ENCODE results near the gene CD1D.
"Not testable (repeated sequence)": the region's sequence is repeated elsewhere in the genome, so short reads cannot be mapped to it uniquely, and the experiment has no call there.

Gene CD1D

DNA sequence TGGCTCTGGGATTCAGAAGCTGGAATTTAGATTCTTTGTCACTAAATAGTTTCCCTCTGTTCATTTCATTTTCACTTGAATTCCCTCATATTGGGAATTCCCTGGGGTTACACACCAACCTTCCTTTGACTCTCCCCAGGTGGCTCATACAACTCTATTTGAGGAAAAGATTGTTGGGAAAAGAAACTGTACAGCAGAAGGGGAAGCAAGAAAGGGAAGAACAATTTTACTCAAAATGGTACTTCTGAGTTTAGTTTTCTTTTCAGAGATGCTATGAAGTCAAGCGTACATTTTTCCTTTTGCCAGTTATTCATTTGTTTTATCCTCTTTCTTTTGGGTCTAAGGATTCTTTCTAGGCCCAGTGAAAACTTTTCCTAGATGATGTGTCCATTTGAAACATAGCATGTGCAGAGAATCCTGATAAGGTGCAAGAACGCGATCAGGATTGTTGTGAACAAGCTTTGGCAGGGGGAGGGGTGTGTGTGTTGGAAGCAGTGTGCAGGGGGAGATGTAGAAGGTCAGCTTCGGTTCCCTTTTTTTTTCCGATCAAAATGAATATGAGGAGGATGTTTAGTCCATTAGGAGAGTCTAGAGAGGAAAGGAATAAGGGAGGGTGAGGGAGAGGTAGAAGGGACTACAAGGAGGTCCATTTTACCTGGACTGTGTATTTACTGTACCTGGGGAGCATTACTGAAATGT lies 26.8 kb upstream of the CD1D start:
- no peaks in the 10 kb centered on the region for H3K9me3 ChIP-seq
- H3K4me3 ChIP-seq = no peak overlapping the region
- H3K27me3 ChIP-seq (ENCODE audit: low read depth) = peaks cover 26% of the 10 kb centered on the region
- H3K36me3 ChIP-seq (replicated peaks) = no peaks in the 10 kb centered on the region
- no peaks in the 10 kb centered on the region for H3K4me1 ChIP-seq
- in situ Hi-C loops (cut with MboI; ENCODE audit: low sequenced_read_pairs) = no loop called here
- no peak for DNase-seq (ENCODE audit: low spot score in 2 of 2)

DNA sequence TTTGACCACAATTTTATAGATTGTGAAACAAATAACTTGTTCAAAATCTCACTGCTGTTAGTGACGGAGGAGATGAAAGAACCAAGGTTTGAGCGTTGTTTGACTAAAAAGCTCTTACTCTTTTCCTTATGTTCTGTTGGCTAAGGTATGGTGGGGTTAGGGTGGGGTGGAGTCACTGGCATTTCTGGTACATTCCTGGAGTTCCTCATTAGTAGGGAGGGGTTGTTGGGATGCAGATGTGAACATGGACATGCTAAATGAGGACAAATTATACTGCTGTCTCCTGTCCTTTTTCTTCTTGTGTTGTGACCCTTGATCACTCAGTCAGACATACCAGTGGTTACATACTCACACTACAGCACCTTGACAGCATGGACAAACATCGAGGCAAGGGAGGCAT lies 26.2 kb upstream of the CD1D start:
- H3K36me3 ChIP-seq (replicated peaks) = no peaks in the 10 kb centered on the region
- in situ Hi-C loops (cut with MboI; ENCODE audit: low sequenced_read_pairs) = no loop called here
- H3K4me1 ChIP-seq = no peaks in the 10 kb centered on the region
- H3K4me3 ChIP-seq = no peak overlapping the region
- H3K9me3 ChIP-seq = no peaks in the 10 kb centered on the region
- no peak for DNase-seq (ENCODE audit: low spot score in 2 of 2)
- H3K27me3 ChIP-seq (ENCODE audit: low read depth) = peaks cover 26% of the 10 kb centered on the region

DNA sequence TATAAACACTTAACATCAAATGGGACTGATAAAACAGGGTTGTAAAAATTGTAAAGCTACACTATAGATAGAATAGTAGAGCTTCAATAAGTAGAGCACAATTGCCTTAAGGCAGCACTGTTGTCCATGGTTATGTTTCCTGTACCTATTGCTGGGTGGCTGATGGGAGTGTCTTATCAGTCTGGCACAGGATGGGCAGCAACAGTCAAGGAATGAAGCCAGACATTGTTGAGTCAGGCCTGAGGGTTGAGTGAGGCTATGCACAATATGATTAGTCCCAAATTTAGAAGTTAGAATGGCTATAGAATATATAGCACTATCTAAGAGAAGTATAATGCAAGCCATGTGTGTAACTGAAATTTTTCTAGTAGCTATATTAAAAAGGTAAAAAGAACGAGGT lies 25.0 kb upstream of the CD1D start:
- in situ Hi-C loops (cut with MboI; ENCODE audit: low sequenced_read_pairs) = no loop called here
- no peaks in the 10 kb centered on the region for H3K9me3 ChIP-seq
- H3K36me3 ChIP-seq (replicated peaks) = no peaks in the 10 kb centered on the region
- H3K4me3 ChIP-seq = no peak overlapping the region
- H3K4me1 ChIP-seq = no peaks in the 10 kb centered on the region
- no peak for DNase-seq (ENCODE audit: low spot score in 2 of 2)
- peaks cover 35% of the 10 kb centered on the region for H3K27me3 ChIP-seq (ENCODE audit: low read depth)

DNA sequence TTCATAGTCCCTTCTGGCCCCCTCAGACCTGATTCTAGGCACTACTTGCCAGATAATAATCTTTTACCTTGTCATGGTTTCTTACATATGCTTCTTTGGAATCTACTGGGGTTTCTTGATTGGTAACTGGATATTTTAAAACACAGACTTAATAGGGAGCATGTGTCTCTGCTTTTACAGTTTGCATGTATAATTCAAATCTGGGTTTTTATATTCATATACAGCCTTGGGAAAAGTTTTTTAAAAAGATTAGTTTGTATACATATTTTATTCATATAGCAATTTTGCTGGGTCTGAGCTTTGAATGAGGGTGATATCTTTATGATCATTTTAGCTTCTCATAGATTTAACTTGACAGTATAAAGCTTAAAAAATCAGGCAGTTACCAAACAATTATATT lies 21.1 kb upstream of the CD1D start:
- Histone ChIP-seq H3K4me1 (no peaks in the 10 kb centered on the region), H3K27me3 (ENCODE audit: low read depth) (peaks cover 12% of the 10 kb centered on the region), H3K4me3 (no peak overlapping the region), H3K36me3 (replicated peaks) (no peaks in the 10 kb centered on the region), H3K9me3 (no peaks in the 10 kb centered on the region)
- DNase-seq (ENCODE audit: low spot score in 2 of 2) = no peak
- in situ Hi-C loops (cut with MboI; ENCODE audit: low sequenced_read_pairs) = no loop called here

DNA sequence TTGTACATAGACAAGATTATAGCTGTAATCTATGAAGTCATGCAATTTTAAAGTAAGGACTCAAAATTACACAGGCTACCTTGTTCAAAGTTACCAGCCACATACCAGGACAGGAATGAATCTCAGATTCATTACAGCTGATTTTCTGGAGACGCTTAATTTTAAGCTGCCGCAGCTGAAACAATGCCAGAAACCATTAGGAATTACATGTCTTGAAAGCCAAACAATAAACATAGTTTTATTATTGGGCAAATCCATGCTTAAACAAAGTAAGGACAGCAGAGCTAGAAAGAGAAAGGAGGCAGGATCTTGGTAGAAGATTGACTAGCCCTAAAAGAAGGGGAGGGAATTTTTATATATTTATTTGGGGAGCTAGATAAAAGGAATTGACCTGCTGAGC lies 19.2 kb upstream of the CD1D start:
- H3K9me3 ChIP-seq = no peaks in the 10 kb centered on the region
- H3K4me1 ChIP-seq = no peaks in the 10 kb centered on the region
- no peaks in the 10 kb centered on the region for H3K36me3 ChIP-seq (replicated peaks)
- H3K4me3 ChIP-seq = no peak overlapping the region
- in situ Hi-C loops (cut with MboI; ENCODE audit: low sequenced_read_pairs) = no loop called here
- peaks cover 9% of the 10 kb centered on the region for H3K27me3 ChIP-seq (ENCODE audit: low read depth)
- no peak for DNase-seq (ENCODE audit: low spot score in 2 of 2)

DNA sequence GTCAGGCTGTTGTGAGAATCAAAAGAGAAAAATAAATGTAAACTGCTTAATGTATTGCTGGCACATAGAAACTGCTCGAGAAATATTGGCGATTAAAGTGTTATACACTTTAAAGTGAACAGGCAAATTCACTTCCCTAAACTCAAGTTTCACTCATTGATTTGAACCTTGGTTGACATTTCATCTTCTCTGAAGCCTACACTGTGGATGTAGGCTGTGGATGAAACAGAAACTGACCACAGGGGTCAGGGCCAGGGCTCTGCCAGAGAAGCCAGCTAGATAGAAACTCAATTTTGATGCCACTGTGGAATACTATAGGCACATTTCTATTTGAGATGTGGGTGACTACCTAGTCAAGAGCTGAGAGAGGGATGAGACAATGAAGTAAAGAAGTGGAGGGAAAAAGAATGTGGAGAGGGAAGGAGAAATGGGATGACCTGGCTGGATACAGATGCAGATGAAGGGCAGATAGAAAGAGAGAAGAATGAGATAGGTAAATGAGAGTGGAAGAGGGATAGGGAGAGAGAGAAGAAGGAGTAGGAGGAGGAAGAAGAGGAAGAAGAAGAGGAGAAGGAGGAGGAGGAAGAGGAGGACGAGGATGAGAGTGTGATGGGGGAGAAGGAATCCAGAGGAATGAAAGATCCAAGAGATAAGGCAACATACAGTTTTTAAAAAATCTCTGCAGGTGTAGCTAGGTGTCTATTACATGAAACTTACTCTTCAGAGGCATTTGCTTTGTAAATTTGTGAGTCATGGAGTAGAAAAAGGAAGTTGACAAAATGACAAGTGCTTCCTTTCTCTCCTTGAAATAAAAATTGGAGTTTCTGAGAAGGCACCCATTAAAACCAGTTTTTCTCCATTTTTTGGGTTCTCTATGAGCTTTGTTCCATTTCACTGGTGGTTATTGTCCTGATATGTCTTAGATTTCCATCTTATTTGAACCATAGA lies 17.4 kb upstream of the CD1D start:
- no peaks in the 10 kb centered on the region for H3K36me3 ChIP-seq (replicated peaks)
- peaks cover 9% of the 10 kb centered on the region for H3K27me3 ChIP-seq (ENCODE audit: low read depth)
- no peak overlapping the region for H3K4me3 ChIP-seq
- no peaks in the 10 kb centered on the region for H3K4me1 ChIP-seq
- in situ Hi-C loops (cut with MboI; ENCODE audit: low sequenced_read_pairs) = no loop called here
- no peak for DNase-seq (ENCODE audit: low spot score in 2 of 2)
- no peaks in the 10 kb centered on the region for H3K9me3 ChIP-seq

DNA sequence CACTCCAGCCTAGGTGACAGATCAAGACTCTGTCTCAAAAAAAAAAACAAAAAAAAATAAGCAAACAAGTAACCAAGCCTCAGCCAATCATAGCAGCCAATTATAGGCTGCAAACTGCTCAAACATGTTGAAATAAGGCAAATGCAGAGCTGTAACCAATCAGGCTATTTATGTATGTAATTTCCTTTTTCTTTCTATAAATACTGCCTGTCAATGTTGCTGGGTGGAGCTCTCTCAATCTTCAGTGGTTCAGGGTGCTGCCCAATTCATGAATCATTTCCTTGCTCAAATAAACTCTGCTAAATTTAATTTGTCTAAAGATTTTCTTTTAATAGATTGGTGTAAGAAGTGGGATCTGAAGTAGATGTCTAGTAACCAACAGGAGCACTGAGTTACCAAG lies 11.6 kb upstream of the CD1D start:
- H3K4me3 ChIP-seq = no peak overlapping the region
- H3K27me3 ChIP-seq (ENCODE audit: low read depth) = peaks cover 14% of the 10 kb centered on the region; the same call in 1 of the 2 replicates
- H3K4me1 ChIP-seq = no peaks in the 10 kb centered on the region
- H3K36me3 ChIP-seq (replicated peaks) = no peaks in the 10 kb centered on the region
- no peaks in the 10 kb centered on the region for H3K9me3 ChIP-seq
- in situ Hi-C loops (cut with MboI; ENCODE audit: low sequenced_read_pairs) = no loop called here
- DNase-seq (ENCODE audit: low spot score in 2 of 2) = no peak

DNA sequence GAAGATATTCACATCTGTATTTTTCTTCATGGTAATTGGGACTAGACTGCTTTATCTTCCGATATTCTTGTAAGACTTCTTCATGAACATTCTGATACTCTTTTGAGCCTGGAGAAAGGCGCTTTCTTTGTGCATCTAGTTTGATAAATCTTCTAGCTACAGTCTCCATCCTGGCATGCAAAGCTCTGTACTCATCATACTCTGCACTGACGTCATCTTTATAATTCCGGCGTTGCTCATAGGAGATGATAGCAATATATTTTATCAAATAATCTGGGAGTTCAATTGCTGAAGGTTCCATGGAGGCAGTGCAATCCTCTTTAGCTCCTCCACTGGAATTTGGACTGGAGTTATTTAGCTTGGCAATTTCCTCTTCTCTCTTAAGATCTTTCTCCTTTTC lies 4.8 kb upstream of the CD1D start:
- H3K9me3 ChIP-seq; H3K4me3 ChIP-seq; DNase-seq (ENCODE audit: low spot score in 2 of 2); in situ Hi-C loops (cut with MboI; ENCODE audit: low sequenced_read_pairs); H3K4me1 ChIP-seq; H3K36me3 ChIP-seq (replicated peaks): not testable (repeated sequence)
- H3K27me3 ChIP-seq (ENCODE audit: low read depth) = peaks cover 42% of the 10 kb centered on the region

DNA sequence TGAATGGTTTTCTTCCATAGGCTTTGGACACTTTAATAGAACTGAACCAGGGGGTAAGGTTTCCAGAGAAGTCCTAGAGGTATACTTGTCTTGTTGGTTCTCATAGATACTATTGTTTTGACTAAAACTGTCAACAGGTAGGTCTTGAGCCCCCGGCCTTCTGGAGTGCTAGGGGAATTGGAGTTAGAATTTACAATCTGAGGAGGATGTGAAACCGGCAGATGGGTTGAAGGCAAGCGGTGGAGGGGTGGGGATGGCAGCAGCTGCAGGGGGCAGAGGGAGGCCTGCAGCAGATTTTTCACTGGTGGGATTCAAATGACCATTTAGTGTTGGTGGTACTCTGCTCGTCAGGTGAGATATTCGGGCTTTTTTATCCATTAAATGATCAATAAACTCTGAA lies 4.3 kb upstream of the CD1D start:
- no peak for DNase-seq (ENCODE audit: low spot score in 2 of 2)
- no peaks in the 10 kb centered on the region for H3K9me3 ChIP-seq
- H3K4me1 ChIP-seq = no peaks in the 10 kb centered on the region
- H3K4me3 ChIP-seq = no peak overlapping the region
- peaks cover 44% of the 10 kb centered on the region for H3K27me3 ChIP-seq (ENCODE audit: low read depth)
- in situ Hi-C loops (cut with MboI; ENCODE audit: low sequenced_read_pairs) = no loop called here
- H3K36me3 ChIP-seq (replicated peaks) = no peaks in the 10 kb centered on the region

DNA sequence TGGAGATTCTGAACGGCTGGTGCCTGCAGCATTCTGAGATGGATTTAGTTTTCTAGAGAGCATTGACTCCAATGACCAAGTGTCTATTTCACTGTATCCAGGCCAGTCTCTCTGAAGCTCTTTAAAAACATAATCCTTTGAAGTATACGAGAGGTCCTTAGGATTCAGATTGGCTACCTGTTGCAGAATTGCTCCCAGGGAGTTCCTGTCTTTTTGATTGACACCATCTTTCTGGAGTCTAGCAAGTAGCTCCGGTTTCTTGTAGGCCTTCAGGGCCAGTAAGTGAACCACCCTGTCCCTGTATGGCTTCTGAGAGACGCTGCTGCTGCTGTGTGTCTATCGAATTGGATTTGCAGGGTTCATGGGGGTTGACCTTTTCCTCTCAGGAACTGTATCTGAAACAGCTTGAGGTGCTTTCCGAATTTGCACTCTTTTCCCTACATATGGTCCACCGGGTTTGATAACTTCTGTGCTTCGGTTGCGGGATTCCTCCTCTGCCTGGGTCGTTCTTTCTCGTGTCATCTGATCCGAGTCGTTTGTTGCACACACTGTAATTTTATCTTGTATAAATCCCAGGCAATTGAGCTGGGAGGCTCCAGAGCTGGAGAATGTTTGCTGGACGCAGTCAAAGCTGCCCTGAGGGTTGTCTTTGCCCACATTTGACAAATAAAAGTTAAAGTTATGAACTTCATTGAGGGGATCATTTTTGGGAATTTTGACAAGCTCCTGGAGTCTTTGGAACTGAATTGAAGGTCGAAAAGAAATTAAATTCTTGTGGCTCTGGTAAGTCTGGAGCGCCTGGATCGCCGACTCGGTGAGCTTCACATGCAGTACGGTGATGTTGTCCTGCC lies 3.6 kb upstream of the CD1D start:
- in situ Hi-C loops (cut with MboI; ENCODE audit: low sequenced_read_pairs); H3K4me3 ChIP-seq; H3K9me3 ChIP-seq; H3K4me1 ChIP-seq; DNase-seq (ENCODE audit: low spot score in 2 of 2); H3K36me3 ChIP-seq (replicated peaks): not testable (repeated sequence)
- H3K27me3 ChIP-seq (ENCODE audit: low read depth) = peaks cover 48% of the 10 kb centered on the region

DNA sequence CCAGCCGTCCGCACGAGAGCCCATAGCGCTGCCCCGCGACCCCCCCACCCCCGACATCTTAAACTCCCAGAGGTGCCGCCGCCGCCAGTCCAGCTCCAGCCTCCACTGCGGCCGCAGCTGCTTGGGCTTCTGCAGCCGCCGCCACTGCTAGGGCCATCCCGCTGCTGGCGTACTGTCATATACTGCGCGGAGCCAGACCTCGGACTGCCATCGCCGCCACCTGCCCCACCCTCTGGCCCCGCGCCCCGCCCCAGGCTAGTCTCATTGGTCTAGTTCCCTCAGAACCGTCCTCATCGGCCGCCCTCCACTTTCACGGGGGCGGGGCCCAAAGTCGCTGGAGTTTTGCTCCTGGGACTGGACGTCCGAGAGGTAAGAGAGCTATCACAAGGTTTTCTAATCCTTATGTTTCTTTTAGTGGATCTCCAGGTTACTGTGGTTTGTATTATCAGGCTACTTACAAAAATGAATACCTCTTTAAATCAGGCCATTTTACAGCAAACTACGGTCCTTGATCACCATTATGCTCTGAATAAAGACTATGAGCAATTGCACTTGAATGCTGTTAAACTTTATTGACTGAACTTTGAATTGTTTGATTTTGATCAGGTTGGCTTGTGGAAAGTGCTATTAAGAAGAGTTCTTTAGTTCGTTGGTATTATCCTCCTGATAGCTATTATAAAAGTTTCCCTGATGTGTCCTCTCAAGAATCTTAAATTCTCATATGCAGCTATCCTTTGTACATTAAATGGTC lies 2.8 kb upstream of the CD1D start:
- Histone ChIP-seq H3K4me3 (no peak overlapping the region), H3K4me1 (no peaks in the 10 kb centered on the region), H3K9me3 (no peaks in the 10 kb centered on the region), H3K27me3 (ENCODE audit: low read depth) (peaks cover 51% of the 10 kb centered on the region), H3K36me3 (replicated peaks) (no peaks in the 10 kb centered on the region)
- DNase-seq (ENCODE audit: low spot score in 2 of 2) = no peak
- in situ Hi-C loops (cut with MboI; ENCODE audit: low sequenced_read_pairs) = no loop called here

DNA sequence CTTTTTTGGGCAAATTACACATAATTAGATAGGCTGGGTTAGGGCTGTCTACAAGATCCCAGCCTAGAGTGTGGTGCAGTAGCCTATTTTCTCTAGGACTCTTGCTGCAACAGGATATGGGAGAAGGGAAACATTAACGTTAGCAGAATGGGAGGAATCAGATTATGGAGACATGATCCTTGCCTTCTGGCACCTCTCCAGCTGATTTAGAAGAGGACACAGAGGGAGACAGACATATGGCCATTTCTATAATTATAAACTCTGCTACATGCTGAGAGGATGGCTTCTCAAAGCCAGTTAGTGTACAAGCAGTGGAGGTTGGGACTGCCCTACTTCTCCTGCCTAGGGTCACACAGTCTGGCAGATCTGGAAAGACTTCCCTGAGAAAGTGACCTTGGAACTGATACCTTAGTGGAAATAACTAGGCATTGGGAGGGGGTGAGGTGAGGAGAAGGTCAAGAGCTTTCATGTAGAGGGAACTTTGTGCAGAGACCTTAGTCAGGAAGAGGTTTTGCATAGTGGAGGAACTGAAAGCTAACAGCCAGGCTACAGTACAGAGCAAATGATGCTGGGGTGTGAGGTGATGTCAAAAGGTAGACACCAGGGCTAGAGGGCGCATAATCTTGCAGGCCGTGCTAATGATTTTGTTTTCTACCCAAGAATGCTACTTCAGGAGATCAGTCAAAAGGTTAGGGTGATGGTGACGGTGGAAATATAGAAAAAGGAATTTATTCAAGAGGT lies 1.2 kb upstream of the CD1D start:
- H3K27me3 ChIP-seq (ENCODE audit: low read depth) = peaks cover 62% of the 10 kb centered on the region
- DNase-seq (ENCODE audit: low spot score in 2 of 2) = no peak
- H3K4me3 ChIP-seq = no peak overlapping the region
- H3K4me1 ChIP-seq = no peaks in the 10 kb centered on the region
- no peaks in the 10 kb centered on the region for H3K36me3 ChIP-seq (replicated peaks)
- in situ Hi-C loops (cut with MboI; ENCODE audit: low sequenced_read_pairs) = no loop called here
- no peaks in the 10 kb centered on the region for H3K9me3 ChIP-seq

DNA sequence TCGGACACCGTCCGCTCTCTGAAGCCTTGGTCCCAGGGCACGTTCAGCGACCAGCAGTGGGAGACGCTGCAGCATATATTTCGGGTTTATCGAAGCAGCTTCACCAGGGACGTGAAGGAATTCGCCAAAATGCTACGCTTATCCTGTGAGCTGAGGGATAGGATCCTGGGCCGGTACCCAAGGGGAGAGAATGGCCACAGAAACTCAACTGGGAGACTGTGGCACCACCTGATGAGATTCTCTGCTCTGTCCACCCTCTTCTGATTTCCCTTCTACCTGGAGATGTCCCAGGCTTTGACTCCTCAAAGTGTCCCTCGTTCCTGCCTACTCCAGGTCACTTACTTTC lies 855 bp downstream of the CD1D start:
- Histone ChIP-seq H3K9me3 (no peaks in the 10 kb centered on the region), H3K36me3 (replicated peaks) (no peaks in the 10 kb centered on the region), H3K4me3 (no peak overlapping the region), H3K27me3 (ENCODE audit: low read depth) (peaks cover 62% of the 10 kb centered on the region), H3K4me1 (no peaks in the 10 kb centered on the region; the same call in 1 of the 2 replicates)
- in situ Hi-C loops (cut with MboI; ENCODE audit: low sequenced_read_pairs) = no loop called here
- no peak for DNase-seq (ENCODE audit: low spot score in 2 of 2)

All from HAP-1 (cell line).